NCI-H1105 (cell line): ENCODE data around the gene HEG1.

Experiments
- DNase-seq: peaks from one replicate; lab custom pipeline; 2025; lab: John Stamatoyannopoulos, UW

The HEG1 gene

DNA sequence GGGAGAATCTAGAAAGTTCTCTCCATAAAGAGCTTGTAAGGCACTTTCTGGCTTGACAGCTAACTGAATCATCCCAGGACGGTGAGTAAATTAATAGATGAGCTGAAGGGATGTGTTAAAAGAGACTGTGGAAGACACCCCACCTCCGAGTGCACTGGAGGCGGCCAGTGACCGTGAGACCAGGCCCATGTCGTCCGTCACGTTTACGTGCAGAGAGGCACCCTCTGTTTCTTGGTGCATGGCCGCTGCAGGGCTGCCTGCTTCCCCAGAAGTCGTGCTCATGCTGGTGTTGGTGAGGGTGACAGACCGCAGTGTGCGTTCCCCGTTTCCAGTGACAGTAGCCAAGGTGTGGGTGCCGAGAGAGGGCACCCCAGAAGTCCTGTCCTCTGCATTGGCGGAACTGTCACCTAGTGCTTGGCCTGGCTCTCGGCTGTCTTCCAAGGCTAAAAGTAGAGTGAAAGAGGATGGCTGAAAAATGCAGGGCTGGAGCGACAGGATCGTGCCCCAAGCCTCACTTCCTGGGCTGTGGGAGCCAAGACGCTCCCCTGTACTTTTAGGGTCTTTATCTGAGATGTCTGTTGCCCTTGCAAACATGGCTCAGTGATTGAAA lies 41.1 kb downstream of the HEG1 start:
- no peak for DNase-seq

DNA sequence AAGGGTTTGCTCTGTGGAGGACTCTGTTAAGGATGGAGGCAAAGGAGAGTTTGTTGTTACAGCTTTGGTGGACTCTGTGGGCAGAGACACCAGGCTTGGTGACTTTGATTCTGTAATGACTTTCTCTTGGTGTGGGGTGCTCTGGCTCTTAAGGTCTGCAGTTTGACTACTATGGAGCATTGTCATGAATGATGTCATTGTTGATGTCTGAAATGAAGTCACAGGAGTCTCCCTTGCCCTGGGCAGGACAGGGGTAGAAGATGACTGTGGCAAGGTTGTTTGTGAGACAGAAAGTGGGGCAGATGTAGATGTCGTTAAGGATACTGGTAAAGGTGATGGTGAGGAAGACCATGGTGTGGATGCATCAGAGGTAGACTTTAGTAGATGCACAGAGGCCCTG lies 42.7 kb downstream of the HEG1 start:
- no peak for DNase-seq

GRCh38 chr3:125011941-125012340 lies 43.9 kb downstream of the HEG1 start:
- no peak for DNase-seq

DNA sequence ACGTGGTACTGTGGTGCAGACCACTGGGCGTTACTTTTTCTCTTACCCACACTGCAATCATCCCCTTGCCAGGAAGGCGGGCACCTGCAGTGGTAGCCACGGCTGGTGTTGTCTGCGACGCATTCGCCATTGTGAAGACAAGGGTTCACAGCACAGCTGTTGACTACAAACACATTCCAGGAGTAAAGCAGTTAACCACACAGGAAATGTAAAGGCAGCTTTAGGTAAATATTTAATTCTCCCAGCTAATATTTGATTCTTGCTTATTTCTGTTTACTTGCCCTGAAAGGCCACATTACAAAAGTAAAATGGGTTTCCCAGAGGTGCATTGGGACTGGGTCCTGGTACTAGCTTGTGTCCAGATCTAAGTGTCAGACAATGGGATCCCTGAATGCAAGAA lies 45.4 kb downstream of the HEG1 start:
- no peak for DNase-seq

GRCh38 chr3:125008766-125009165 lies 47.0 kb downstream of the HEG1 start:
- DNase-seq = no peak

- no peak for DNase-seq
Observed at GRCh38 chr3:125006291-125006731, 49.5 kb downstream of the HEG1 start.

DNA sequence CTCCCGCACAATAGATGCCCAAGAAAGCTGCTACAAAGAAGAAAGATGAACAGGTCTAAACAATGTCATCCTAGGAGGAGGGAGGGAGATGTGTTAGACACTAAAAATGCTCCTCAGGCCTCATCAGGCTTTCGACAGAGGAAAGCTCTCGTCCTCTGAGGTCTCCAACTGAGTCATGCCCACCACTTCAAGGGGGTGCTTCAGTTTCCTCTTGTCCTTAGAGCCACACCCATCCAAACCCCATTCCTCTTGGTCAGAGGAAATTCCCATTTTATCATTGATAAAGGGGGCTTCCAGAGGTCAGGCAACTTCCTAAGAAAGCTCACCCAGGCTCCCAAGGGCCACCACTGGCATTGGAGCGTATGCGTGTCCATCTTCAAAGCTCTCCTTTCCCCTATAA lies 50.1 kb downstream of the HEG1 start:
- DNase-seq = no peak

DNA sequence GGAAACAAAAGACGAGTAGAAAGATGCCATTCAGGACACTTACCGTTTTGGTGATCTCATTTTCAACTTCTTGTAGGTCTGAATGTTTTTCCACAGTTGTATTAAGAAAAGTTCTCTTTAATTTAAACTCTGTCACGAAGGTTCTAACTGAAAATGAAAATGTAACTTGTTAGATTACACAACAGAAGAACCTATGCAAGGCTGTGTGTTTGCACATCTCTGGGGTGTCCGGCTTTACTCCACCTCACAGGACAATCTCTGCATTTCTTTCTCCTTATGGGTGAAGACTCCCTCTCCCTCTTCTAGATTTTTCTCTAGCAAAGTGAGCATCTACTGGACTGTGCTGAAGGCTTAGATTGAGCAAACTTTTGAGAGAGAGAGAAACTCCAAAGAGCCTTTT lies 50.6 kb downstream of the HEG1 start:
- DNase-seq = no peak

DNA sequence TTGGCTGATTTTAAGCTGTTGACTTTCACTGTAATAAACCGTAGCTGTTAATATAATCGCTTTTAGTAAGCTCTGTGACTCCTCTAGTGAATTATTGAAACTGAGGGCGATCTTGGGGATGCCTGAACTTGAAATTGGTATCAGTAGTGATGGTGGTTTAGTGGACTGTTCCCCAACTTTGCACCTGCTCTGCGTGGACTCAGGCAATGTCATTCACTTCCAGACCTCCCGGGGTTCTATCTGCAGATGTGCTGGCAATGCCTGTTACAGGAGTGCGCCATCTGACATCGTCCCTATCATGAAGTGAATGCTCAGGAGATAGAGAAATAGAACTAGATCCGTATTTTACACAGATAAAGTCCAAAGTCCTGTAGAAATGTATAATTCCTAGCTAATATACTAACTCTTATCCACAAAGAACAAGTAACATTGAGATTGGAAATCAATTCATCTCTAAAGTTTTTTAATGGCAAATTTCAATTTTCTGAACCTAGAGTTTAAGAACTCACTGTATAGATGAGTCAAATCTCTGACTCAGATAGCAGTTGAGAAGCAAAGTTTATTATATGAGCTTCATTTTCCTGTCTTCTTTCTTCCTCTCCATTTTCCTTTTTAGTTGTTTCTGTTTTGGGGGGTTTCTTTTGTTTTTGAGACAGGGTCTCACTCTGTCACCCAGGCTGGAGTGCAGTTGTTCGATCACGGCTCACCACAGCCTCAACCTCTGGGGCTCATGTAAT lies 51.8 kb downstream of the HEG1 start:
- no peak for DNase-seq

DNA sequence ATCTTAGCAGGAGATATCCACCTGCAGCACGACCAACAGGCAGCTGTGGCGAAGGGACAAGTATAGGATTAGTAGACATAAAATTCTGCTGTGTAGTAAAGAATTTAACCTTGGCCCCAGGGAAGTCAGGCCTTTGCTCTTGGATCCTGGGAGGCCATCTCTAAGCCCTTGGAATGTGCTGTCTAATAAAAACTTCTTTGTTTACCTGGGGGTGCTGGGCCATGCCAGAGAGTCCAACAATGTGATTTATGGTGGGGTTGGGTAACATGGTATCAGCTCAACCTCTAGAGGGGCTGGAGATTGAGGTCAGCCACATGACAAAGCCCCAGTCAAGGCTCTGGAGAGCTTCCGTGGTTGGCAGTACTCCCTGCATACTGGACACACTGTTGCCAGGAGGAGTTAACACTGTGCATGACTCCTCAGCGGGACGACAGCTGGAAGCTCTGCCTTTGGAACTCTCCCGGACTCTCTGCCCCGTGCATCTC lies 52.4 kb downstream of the HEG1 start:
- DNase-seq = no peak

- DNase-seq = no peak
Observed at GRCh38 chr3:125002414-125003368, 53.1 kb downstream of the HEG1 start.

DNA sequence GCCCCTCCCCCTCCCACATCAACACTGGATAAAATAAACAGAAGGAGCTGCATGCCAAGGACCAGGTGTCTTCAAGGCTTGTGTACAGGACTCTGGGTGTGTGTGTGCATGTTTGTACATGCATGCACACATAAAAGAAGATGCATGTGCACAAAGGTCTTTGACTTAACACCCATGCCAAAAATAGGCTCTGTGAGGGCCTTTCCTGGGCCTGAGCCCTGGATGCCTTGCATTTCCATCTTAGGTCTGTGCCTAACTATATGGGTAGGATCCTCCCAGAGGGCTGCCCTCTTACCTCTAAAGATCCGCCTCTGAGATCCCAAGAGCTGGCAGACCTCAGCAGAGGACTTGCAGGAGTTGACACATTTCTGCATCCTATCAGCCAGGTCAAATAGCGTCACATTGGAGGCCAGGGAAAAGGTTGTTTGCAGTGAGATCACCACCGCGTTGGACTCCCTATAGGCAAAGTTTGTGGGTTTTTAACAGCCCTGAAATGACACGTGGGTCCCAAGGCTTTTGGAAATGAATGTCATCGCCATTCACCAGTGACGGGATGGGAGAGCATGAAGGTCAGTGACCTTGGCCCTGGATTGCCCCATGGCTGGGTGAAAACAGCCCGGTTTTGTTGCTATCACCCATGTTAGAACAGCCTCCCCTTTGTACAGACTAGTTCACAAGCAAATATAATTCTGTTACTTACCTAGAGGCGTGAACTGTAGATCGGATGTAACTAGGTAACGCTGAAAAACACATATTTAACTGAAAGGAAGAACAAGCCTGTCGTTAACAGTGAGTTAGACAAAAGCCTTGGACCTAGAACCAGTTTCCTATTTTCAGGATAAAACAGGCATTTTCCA lies 54.0 kb downstream of the HEG1 start:
- no peak for DNase-seq

- DNase-seq = no peak
Observed at GRCh38 chr3:125000661-125001060, 55.1 kb downstream of the HEG1 start.

DNA sequence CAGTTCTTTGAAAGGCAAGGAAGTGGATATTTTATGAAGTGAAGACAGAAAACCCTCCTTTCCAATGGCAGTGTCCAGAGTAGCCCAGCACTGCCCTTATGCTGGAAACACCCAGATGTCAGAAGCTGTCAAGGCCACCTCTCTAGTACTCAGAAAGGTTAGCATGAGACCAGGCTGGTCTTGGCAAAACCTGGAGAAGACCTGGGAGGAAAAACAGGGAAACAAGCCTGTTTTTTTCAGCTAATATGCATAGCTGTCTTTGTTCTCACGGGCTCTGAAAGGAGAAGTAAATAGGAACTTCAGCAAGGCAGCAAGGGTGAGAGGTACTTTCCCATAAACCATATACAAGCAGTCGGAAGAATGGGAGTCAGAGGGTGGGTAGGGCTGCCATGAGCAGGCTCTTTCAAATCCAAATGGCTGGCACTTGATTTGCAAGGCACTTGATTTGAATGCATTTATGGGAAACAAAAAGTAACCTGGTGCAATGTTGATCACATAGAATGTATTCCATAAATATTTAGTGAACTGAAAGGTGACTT lies 55.8 kb downstream of the HEG1 start:
- DNase-seq = no peak

GRCh38 chr3:124999317-124999716 lies 56.5 kb downstream of the HEG1 start:
- DNase-seq = no peak

DNA sequence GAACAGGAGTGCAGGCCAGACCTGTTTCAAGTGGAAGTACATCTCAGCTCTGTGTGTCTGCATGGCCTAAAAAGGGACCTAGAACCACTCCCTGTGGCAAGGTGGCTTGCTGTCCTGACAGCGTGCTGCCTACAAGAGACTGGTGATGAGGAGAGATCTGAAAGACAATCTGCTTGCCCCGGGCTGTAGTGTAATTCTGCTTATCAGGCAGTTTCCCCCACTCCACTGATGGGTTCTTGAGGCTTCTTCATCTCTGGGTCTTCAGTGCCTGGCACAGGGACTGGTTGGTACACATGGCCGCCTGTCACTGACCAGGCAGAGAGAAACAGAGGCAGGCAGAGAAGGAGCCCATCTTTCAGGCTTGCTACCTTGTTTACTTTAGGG lies 57.6 kb downstream of the HEG1 start:
- no peak for DNase-seq

- DNase-seq = no peak
Observed at GRCh38 chr3:124997303-124998246, 58.2 kb downstream of the HEG1 start.

- DNase-seq = peak; percentile 45
Observed at GRCh38 chr3:124995460-124995994, 60.3 kb downstream of the HEG1 start.

- no peak for DNase-seq
Observed at GRCh38 chr3:124993466-124993865, 62.3 kb downstream of the HEG1 start.

GRCh38 chr3:124992041-124992440 lies 63.8 kb downstream of the HEG1 start:
- DNase-seq = no peak
